PC-9 (cell line): ENCODE measurements around the gene PLEKHH2. TPM values are rescaled to one million over a fixed set of nuclear protein-coding genes. Genes with fewer than 3 reads are reported as not detected.

Experiments used
- BruUV-seq: library from RNA; stranded (reverse); fragments of 400-500 nt; replicated peaks from 2 replicates; lab custom pipeline; 2021; lab: Mats Ljungman, UMichigan
- CTCF ChIA-PET: fragments of 300-600 bp; sonication (Branson Sonifier 250); formaldehyde crosslinking; loops from one replicate; lab custom pipeline; 2022; ENCODE audit warnings: antibody characterized with exemption; lab: Charles Lee
- POLR2A ChIA-PET: fragments of 300-600 bp; sonication (Branson Sonifier 250); formaldehyde crosslinking; loops from one replicate; lab custom pipeline; 2022; ENCODE audit warnings: antibody characterized with exemption; ENCODE audit not compliant: unreplicated experiment; lab: Charles Lee
- DNase-seq, 2 experiments: peaks; one replicate each; pipeline versions ENCODE4 v3.0.0 to v3.0.0-alpha.2; 2015 to 2022; ENCODE audit warnings: mixed read lengths in 1 of 2
- H2AFZ ChIP-seq: fragments of 200-600 bp; sonication (generic); 2 replicates; pipeline ENCODE4 v1.8.1; 2017; ENCODE audit warnings: antibody characterized with exemption
- H3F3A ChIP-seq: fragments of 200-600 bp; sonication (generic); 2 replicates; pipeline ENCODE4 v1.8.1; 2017; ENCODE audit warnings: antibody characterized with exemption, mild to moderate bottlenecking, low read depth; ENCODE audit not compliant: insufficient read depth
- H3K27ac ChIP-seq: fragments of 200-600 bp; sonication (generic); 2 replicates; pipeline ENCODE4 v1.6.1; 2016; ENCODE audit warnings: mixed run types
- H3K27me3 ChIP-seq: fragments of 200-600 bp; sonication (generic); 2 replicates; pipeline ENCODE4 v1.6.1; 2016; ENCODE audit warnings: low read depth, mixed run types; ENCODE audit not compliant: insufficient read depth
- H3K36me3 ChIP-seq: fragments of 200-600 bp; sonication (generic); 2 replicates; pipeline ENCODE4 v1.6.1; 2016; ENCODE audit warnings: low read depth, mixed run types
- H3K4me1 ChIP-seq: fragments of 200-600 bp; sonication (generic); replicated peaks from 2 replicates; pipeline ENCODE4 v1.6.1; 2016; ENCODE audit warnings: mixed run types; ENCODE audit not compliant: insufficient read depth
- H3K4me2 ChIP-seq: fragments of 200-600 bp; sonication (generic); 2 replicates; pipeline ENCODE4 v1.6.1; 2017; ENCODE audit warnings: mixed run types
- H3K4me3 ChIP-seq: fragments of 200-600 bp; sonication (generic); 2 replicates; pipeline ENCODE4 v1.6.1; 2016; ENCODE audit warnings: mixed run types
- H3K79me2 ChIP-seq: fragments of 200-600 bp; sonication (generic); 2 replicates; pipeline ENCODE4 v1.6.1; 2017; ENCODE audit warnings: low read depth, mixed run types
- H3K9me2 ChIP-seq: fragments of 200-600 bp; sonication (generic); 2 replicates; pipeline ENCODE4 v1.8.1; 2017; ENCODE audit warnings: mild to moderate bottlenecking; ENCODE audit not compliant: insufficient read depth
- H3K9me3 ChIP-seq: fragments of 200-600 bp; sonication (generic); 2 replicates; pipeline ENCODE4 v1.8.1; 2016; ENCODE audit warnings: low read depth; ENCODE audit not compliant: insufficient read depth
- H4K20me1 ChIP-seq: fragments of 200-600 bp; sonication (generic); 2 replicates; pipeline ENCODE4 v1.8.1; 2017; ENCODE audit not compliant: insufficient read depth
- CTCF ChIP-seq: fragments of 200-600 bp; sonication (generic); conservative IDR thresholded peaks from 2 replicates; pipeline ENCODE4 v1.6.1; 2017; ENCODE audit warnings: mixed run types, antibody characterized with exemption, mild to moderate bottlenecking, moderate library complexity
- EZH2 ChIP-seq: fragments of 200-600 bp; sonication (generic); IDR thresholded peaks from 2 replicates; pipeline ENCODE4 v1.8.0; 2017; ENCODE audit warnings: antibody characterized with exemption, low read depth
- intact Hi-C: fragments of 100-400 bp; cut with micrococcal nuclease; formaldehyde crosslinking; loops from one replicate; pipeline ENCODE4 v1.10.0; 2022; ENCODE audit not compliant: unreplicated experiment
- total RNA-seq: library from RNA; stranded (reverse); gene quantifications from 2 replicates; pipeline ENCODE4 v1.2.3, GENCODE V29; 2021

Gene PLEKHH2
- total RNA-seq, 1 experiment from 2014 or later: 1.6 TPM

- TSS peak; percentile 81 for BruUV-seq
- H2AFZ ChIP-seq: peak within 1 kb of the TSS; percentile 99
- H3K27me3 ChIP-seq: no peaks in the 10 kb centered on the region
- H3K9me3 ChIP-seq: no peaks in the 10 kb centered on the region
- peak within 1 kb of the TSS; percentile 61 for H3K4me3 ChIP-seq
- intact Hi-C loops: loop anchor here (1.0 kb wide), 1 partner anchor 137 kb away; the partner anchor contains the start of gene PLEKHH2
- H3K4me1 ChIP-seq: peaks cover 8% of the 10 kb centered on the region; the same call in 1 of the 2 replicates
- POLR2A ChIA-PET: interaction anchor here (0.6 to 0.7 kb wide), 3 partner anchors 126 to 1878 kb away, joined by 3 read pairs; no protein-coding TSS in a partner anchor
- peaks cover 7% of the 10 kb centered on the region; the same call in 1 of the 2 replicates for H3K79me2 ChIP-seq
- peaks cover 8% of the 10 kb centered on the region; the same call in 1 of the 2 replicates for H3F3A ChIP-seq
- no peak for TF ChIP-seq EZH2
- no peak for TF ChIP-seq CTCF
- H3K36me3 ChIP-seq: no peaks in the 10 kb centered on the region
- H4K20me1 ChIP-seq: 0 out of 2 replicates have a peak, but pooled peaks cover 3% of the 10 kb centered on the region
- H3K9me2 ChIP-seq: no peaks in the 10 kb centered on the region
- H3K4me2 ChIP-seq: peak within 1 kb of the TSS; percentile 75
- DNase-seq: peak; percentile 92 to 93
- CTCF ChIA-PET: no interaction called here
- peak within 1 kb of the TSS; percentile 61 for H3K27ac ChIP-seq
Measured at GRCh38 chr2:43773876-43774613, 137.0 kb downstream of the PLEKHH2 start, which contains the start of gene DYNC2LI1. Gene DYNC2LI1 (plus strand): TSS chr2:43774039. CDS start chr2:43774139, 100 bp downstream.

- Histone ChIP-seq H3K79me2 (peaks cover 7% of the 10 kb centered on the region; the same call in 1 of the 2 replicates), H4K20me1 (0 out of 2 replicates have a peak, but pooled peaks cover 3% of the 10 kb centered on the region), H3K27me3 (no peaks in the 10 kb centered on the region), H3K4me2 (peak overlapping the region; percentile 75), H3K4me3 (peak overlapping the region; percentile 61), H3K4me1 (peaks cover 8% of the 10 kb centered on the region; the same call in 1 of the 2 replicates), H3K36me3 (no peaks in the 10 kb centered on the region), H3F3A (peaks cover 8% of the 10 kb centered on the region; the same call in 1 of the 2 replicates), H3K27ac (peak overlapping the region; percentile 61), H2AFZ (peak overlapping the region; percentile 99), H3K9me2 (no peaks in the 10 kb centered on the region), H3K9me3 (no peaks in the 10 kb centered on the region)
- intact Hi-C loops: loop anchor here (1.0 kb wide), 1 partner anchor 137 kb away; the partner anchor contains the start of gene PLEKHH2
- TF ChIP-seq CTCF (no peak), EZH2 (no peak)
- DNase-seq: no peak
- POLR2A ChIA-PET: interaction anchor here (0.7 kb wide), 1 partner anchor 126 kb away, joined by 3 read pairs; no protein-coding TSS in a partner anchor
- BruUV-seq: no TSS peak
- CTCF ChIA-PET: no interaction called here
Measured at GRCh38 chr2:43774617-43775016, 137.6 kb downstream of the PLEKHH2 start.

GRCh38 chr2:43776324-43776723 is 139.3 kb downstream of the PLEKHH2 start:
- Histone ChIP-seq H3K79me2 (peaks cover 7% of the 10 kb centered on the region; the same call in 1 of the 2 replicates), H3K9me2 (no peaks in the 10 kb centered on the region), H3K36me3 (no peaks in the 10 kb centered on the region), H3K27ac (no peak overlapping the region), H3K4me2 (no peak overlapping the region), H4K20me1 (0 out of 2 replicates have a peak, but pooled peaks cover 3% of the 10 kb centered on the region), H3F3A (peaks cover 8% of the 10 kb centered on the region; the same call in 1 of the 2 replicates), H3K9me3 (no peaks in the 10 kb centered on the region), H2AFZ (no peak overlapping the region), H3K27me3 (no peaks in the 10 kb centered on the region), H3K4me1 (peaks cover 8% of the 10 kb centered on the region; the same call in 1 of the 2 replicates), H3K4me3 (no peak overlapping the region)
- TF ChIP-seq EZH2 (no peak), CTCF (no peak)
- ChIA-PET CTCF (no interaction called here), POLR2A (no interaction called here)
- intact Hi-C loops: no loop called here
- BruUV-seq: no TSS peak
- DNase-seq: no peak
